Putamen (tissue), 1 donor: ENCODE measurements around the gene KCND2.
"Not testable (repeated sequence)": the region's sequence is repeated elsewhere in the genome, so short reads cannot be mapped to it uniquely, and the experiment has no call there.

Source experiments
- DNase-seq: peaks from one replicate; pipeline ENCODE4 v3.0.0-alpha.2; 2016; ENCODE audit warnings: low spot score

The KCND2 gene

DNA sequence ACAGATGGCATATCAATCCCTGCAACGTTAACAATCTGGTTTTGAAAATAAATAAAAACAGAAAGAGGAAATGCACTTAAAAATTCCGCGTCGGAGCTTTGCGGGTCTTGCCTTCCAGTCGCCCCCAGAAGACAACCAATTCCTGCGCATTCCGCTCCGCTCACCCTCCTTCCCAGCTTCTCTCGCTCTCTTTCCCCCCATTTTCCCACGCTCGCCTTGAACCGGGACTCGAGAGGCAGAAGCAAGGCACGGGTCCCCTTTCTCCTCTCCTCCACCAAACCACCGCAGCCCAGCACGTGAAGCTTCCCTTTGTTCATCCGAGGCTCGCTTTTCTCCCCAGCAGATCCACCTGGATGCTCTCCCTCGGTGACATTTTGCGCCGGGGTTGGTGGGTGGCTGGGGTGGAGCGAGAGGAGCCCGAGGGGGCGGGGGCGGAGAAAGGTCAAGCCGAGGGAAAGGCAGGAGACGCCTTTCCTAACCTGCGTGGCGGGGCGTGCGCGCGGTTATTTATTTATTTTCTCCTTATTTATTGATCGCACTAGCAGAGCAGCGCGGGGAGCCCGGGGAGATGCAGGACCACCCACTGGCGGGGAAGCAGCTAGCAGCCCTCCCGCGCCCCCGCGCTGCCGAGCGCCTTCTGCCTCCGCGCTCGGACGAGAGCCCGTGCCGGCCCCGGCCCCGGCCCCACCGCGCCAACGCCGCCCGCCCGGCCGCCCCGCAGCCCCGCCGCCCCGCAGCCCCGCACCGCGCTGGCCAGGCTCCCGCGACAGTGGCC is at the start of gene KCND2:
KCND2 (plus strand) TSS at position 475 of the 775 bp plus-strand sequence.
- DNase-seq: no peak

DNA sequence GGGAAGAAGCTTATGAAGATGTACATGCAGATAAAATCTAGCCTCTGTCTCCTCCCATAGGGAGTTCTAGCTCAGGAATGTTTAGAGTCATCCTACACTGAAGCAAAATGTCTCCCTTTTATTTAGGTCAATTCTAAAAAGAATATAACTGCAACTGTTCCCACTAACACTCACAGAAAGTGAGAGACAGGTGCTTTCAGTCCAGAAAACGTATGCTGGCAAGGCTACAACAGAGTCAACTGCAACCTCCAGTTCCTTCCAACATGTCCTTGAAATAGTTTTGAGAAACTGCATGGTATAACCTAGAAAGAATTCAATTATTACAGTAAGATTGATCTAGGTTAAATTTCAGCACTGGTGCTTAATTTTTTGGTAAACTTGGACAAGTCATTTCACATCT is 46.8 kb upstream of the KCND2 start:
- no peak for DNase-seq

DNA sequence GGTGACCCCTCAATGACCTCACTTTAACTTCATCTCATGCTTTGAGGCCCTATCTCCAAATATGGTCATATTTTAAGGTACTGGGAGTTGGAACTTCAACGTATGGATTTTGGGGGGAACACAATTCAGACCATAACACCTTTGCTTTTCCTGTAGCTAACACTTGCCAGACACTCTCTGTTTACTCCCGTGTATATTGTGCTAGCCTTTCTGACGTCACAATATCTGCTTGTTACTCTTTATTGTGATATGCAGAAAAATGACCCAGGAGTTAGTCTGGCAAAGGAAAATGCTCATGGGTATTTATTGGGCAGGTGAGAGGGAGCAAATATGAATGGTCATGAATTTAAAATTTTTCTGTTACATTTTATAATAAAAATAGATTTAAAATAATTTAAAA is 45.7 kb upstream of the KCND2 start:
- no peak for DNase-seq

DNA sequence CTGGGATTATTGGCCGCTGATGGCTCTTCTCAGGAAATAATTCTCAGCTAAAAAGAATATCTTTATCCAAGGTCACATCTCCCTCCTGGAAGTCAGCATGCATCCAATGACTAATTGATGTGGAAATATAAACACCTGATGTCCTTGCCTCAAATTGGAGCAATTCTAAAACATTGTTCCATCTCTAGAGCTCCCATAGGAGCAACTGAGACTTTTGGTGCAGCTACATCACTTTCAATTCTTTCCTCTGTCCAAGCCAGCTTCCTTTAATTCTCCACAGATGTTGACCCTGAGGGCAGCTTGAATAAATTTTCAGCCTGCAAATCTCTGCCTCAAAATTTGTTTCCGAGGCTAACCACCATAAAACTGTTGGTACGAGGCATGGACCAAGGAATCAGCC is 43.9 kb upstream of the KCND2 start:
- DNase-seq: no peak

DNA sequence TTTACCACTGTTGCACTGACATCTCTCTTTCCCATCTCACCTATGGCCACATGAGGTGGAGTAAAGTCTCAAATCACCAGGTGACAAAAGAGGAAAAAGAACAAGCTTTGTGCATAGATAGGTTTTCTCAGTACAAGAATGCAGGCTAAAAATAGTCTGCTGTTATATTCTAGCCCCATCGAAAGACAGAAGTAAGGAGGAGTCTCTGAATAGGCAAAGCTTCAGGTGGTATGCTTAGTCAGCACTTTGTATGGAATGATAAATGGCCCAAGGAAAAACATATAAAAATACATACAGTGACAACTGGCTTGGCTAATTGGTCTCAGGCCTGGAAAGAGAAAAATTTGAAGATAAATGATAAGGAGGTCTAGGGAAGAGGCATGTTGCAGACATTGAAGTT is 39.6 kb upstream of the KCND2 start:
- no peak for DNase-seq

DNA sequence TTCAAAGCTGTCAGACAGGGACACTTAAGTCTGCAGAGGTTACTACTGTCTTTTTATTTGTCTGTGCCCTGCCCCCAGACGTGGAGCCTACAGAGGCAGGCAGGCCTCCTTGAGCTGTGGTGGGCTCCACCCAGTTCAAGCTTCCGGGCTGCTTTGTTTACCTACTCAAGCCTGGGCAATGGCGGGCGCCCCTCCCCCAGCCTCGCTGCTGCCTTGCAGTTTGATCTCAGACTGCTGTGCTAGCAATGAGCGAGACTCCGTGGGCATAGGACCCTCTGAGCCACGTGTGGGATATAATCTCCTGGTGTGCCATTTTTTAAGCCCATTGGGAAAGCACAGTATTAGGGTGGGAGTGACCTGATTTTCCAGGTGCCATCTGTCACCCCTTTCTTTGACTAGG is 32.6 kb upstream of the KCND2 start:
- DNase-seq: not testable (repeated sequence)

DNA sequence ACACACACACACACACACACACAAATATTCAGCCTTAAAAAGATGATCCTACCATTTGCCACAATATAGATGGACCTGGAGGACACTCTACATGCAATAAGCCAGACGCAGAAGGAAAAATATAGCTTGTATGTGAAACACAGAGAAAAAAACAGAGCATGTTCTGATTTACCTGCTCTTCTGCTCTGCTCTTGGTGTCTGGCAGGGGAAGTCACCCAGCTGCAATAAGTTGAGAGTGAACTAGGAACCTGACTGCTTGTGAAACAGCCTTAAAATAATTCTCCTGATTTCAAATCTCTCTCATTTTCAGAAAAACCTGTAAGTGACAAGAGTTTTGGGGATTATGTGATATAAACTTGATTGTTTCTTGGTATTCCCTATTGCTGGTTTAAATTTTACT is 31.0 kb upstream of the KCND2 start:
- no peak for DNase-seq

DNA sequence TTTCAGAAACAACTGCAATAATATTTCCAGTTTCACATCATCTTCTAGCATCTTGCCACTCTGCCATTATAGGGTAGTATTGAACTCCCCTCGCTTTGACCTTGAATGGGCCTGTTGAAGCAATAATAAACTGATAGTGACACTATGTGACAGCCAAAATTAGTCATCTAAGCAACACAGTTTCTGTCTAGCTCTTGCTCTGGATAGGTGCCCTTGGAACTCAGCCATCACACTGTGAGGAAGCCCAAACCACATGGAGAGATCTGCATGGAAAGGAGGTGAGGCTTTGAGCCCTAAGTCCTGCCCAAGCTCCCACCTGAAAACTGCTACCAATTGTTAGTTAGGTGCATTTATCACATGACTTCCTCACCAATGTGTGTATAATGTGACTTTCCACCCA is 18.1 kb upstream of the KCND2 start:
- no peak for DNase-seq

DNA sequence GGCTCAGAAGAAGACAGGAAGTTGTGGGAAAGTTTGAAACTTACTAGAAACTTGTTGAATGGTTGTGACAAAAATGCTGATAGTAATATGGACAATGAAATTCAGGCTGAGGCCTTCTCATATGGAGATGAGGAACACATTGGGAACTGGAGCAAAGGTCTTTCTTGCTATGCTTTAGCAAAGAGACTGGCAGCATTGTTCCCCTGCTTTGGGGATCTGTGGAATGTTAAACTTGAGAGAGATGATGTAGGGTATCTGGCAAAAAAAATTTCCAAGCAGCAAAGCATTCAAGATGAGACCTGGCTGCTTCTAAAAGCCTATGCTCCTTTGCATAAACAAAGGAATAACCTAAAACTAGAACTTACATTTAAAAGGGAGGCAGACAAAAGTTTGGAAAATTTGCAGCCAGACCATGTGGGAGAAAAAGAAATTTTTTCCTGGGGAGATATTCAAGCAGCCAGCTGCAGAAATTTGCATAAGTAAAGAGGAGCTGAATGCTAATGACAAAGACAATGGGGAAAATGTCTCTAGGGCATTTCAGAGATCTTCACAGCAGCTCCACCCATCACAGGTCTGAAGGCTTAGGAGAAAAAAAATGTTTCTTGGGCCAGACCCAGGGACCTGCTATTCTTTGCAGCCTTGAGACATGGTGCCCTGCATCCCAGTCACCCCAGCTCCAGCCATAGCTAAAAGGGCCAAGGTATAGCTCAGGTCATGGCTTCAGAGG is 16.5 kb upstream of the KCND2 start:
- DNase-seq: no peak

DNA sequence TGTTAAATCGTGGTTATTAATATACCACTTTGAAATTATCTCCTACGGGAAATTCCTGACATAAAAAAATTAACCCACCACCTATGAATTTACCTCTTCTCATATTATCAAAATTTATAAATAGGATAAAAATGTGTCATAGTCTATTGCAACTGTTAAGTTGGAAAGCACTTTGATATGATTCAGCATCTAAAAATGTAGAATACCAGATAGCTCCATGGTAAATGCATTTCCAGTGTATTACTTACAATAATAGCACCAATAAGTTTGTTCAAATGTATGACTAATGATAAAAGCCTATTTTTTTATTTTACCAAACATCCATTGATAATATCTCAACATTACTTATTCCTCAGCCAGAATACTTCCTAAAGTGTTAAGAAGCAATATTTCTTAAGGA is 13.6 kb upstream of the KCND2 start:
- no peak for DNase-seq

DNA sequence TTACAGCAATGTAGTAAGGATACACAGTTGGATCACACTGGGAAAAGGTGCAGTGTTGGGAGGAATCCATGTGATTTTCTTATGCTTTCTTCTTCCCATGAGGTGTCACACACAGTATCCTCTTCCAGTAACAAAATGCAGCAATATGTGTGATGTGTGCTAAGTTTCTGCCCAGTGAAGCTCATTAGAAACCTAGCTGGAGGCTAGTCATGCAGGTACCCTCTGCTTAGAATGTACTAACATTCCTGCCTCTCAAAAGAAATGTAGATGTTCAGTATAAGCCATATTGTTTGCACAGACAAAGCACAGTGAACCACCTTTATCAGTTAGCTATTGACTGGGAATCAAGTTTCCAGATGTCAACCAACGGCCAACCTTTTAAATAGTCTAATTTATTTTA is 12.9 kb upstream of the KCND2 start:
- DNase-seq: no peak

DNA sequence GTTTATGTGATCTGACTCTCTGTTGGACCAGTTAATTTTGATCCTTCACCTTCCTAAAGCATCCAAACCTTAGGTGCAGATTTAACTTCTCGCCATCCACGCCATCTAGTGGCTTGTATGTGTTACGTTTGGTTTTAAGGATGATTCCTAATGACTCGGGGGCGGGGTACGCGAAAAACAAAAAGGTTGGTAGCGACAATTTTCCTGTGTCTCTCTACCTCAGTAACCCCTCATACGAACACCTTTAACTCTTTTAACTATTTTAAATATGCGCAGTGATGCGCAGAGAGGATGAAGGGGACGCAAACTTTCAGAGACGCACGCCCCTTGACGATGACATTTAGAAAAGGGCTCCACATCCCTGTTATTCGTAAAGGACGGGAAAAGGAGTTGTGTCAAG is 714 bp upstream of the KCND2 start:
- DNase-seq: peak; percentile 61

DNA sequence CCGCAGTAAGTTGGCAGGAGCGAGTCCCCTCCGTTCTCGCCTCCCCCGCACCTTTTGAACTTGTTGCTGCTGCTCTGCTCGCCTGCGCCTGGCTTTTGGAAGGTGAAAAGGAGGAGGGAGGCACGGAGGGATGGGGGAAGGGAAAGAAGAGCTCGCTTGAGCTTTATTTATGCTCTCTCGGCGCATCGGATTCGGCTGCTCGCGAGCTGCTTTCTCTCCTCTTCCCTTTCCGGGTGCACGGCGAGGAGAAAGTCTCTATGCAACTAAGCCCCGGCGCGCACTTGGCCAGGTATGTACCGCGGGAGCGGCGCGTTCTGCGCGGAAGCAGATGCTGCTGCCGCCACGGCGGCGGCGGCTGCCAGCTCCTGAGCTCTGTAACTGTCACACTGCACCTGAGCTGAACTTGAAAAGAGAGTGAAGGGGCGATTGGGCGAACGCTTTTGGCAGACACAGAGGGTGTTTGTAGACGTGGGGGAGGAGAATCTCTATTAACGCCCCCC is 551 bp downstream of the KCND2 start:
- peak; percentile 67 for DNase-seq

DNA sequence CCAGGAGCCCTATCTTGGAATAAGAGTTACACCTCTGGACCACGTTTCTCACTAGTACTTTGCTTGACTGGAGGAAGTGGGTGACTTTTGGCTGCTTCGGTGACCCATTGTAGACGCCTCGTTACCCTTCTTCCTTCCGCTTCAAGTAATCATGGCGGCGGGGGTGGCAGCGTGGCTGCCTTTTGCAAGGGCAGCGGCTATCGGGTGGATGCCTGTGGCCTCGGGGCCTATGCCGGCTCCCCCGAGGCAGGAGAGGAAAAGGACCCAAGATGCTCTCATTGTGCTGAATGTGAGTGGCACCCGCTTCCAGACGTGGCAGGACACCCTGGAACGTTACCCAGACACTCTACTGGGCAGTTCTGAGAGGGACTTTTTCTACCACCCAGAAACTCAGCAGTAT is 1.5 kb downstream of the KCND2 start:
- no peak for DNase-seq

DNA sequence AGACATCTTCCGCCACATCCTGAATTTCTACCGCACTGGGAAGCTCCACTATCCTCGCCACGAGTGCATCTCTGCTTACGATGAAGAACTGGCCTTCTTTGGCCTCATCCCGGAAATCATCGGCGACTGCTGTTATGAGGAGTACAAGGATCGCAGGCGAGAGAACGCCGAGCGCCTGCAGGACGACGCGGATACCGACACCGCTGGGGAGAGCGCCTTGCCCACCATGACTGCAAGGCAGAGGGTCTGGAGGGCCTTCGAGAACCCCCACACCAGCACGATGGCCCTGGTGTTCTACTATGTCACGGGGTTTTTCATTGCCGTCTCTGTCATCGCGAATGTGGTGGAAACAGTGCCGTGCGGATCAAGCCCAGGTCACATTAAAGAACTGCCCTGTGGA is 1.9 kb downstream of the KCND2 start:
- DNase-seq: no peak

DNA sequence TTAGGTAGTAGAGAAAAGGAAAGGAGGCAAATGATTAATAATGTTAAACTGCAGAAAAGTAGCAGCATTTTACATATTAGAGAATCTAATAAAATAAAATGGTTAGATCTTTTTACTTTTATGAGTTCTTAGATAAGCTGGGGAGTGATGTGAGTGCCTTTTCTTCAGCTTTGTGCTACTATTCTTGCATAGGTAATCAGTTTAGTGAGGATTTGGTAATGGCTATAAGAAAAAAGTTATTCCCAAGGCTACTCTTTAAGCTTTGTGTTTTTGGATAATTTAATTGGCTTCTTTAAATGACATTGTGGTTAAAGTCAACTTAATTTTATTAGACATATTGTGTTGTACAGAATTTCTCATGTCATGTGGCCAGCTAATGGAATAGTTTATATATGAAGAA is 3.7 kb downstream of the KCND2 start:
- DNase-seq: no peak

DNA sequence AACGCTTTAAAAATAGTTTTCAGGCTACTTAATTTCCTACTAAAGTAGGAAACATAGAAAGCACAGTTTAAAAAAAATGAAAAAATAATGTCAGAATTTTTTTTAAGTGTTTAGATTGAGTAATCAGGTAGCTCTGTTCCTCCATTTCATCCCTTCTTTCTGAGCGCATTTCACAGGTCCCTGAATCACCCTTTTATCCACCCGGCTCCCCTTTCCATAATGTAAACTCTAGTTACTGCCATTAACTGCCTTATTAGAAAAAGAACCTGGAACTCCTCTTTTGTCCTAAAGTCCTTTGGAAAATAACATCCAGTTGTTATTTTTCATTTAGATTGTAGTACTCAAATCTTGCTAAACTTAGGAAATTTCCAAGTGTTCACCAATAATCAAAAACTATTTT is 5.8 kb downstream of the KCND2 start:
- DNase-seq: no peak

DNA sequence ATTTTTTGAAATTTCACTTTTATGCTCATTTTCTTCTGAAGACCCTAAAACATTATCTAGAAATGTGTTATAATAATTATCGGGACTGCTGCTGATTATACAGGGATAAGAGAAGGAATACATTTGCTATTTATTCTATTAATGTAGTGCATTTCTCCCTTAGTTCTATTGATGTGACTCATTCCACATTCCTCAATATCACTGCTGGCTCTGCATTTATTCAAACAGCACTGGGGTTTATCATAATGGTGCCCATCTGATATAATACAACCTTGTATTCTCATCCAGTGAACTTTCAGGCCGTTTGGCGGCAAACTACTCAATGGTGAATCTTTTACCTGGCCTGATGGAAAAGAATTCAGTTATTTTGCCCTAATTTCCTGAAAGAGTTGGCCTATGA is 7.8 kb downstream of the KCND2 start:
- DNase-seq: no peak

DNA sequence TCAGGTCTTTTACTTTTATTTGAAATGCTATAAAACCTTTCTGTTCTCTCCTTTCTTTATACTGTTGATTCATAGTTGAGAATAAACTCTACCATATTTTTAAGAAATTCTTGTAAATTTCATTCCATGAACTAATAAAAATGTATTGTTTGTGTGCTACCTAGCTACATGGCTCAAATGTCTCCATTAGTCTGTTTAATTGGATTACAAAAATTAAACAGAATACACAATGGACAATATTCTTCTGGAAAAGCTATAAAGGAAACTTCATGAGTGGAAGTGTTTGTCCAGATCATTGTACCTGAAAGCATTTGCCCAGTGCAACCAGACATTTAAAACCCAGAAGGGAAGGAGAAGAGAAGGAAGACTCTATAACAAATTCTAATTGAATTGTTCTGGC is 20.1 kb downstream of the KCND2 start:
- DNase-seq: no peak

DNA sequence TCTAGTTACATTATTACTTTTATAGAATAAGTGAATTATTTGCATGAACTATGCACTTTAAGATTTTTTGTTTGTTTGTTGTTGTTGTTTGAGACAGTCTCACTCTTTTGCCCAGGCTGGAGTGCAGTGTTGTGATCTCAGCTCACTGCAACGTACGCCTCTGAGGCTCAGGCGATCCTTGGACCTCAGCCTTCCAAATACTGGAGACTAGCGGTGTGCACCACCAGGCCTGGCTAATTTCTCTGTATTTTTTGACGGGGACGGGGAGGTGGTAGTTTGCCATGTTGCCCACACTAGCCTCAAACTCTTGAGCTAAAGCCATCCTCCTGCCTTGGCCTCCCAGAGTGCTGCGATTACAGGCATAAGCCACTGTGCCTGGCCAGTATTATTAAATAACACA is 29.2 kb downstream of the KCND2 start:
- DNase-seq: no peak

DNA sequence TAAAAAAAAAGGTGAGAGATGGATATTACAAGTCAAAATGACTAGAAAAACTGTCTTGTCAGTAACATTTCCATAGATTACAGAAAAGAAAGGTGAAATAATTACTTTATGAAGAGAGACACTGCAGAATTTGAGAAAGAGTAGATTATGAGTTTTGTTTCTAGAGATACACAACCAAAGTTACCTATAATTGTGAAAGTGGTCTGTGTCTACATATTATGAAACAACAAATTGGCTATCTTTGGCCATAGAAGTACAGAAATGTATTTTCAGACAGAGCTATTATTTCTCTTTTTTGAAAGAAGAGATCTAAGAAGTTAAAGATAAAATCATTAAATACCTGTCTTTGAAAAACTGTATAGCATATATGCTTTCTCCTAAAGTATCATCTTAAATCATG is 30.1 kb downstream of the KCND2 start:
- DNase-seq: no peak

DNA sequence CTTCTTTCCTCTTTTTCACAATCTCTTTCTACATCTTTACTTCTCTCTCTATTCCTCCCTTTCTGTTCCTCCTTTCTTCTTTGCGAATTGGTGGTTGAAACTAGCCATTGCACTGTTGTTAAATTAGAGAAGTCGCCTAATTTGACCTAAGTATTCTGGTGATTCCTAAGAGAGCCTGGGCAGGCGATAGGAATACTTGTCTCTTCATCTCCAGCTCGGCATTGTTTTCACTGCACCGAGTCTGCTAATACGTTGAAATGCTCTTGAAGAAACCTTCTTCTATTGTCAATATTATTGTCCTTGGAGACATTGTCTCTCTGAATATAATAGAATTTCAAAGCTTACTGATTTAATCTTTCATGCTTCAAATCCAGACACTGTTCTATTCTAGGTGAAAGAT is 31.7 kb downstream of the KCND2 start:
- no peak for DNase-seq

DNA sequence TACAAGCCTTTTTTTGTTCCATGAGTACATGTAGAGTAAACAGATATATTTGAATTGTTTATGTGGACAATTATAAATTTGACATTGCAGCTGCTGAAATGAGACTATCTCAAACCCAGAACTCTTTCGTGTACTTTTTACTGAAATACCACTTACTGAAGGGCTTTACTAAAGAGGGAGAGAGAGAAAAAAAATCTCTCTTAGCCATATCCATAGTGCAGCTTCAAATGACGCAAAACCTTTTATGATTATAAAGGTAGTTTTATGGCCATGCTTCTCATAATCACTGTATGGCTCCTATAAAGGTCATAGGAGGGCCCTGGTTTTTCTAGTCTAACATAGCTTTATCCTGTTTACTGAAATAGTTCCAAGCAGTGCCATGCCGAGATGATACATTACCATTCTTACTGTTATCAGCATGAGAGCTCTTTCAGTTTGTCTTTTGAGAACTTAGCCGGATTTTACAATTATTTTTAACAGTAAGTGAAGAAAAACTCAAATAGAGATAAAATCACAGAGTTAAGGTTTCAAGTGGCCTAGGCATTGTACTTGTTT is 35.1 kb downstream of the KCND2 start:
- DNase-seq: no peak
